ENCODE data around the gene AP5B1. TPM values are rescaled to one million over a fixed set of nuclear protein-coding genes. Genes with fewer than 3 reads are reported as not detected.
"Not testable (repeated sequence)": the region's sequence is repeated elsewhere in the genome, so short reads cannot be mapped to it uniquely, and the experiment has no call there.

The AP5B1 gene
- total RNA-seq, 1 donor from 2014 or later, result 8.6 TPM

DNA sequence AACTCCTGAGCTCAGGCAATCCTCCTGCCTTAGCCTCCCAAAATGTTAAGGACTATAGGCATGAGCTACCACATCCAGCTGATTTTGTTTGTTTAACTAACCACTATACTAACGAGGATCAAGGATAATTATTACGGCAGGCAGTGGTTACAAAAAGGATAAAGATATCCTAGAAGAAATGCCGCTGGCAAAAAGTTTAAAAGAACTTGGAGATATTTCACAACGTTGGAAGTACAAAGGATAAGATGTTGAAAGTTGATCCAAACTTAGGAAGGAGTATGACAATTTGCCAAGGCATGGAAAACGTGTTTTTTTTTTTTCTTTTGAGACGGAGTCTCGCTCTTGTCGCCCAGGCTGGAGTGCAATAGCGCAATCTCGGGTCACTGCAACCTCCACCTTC lies 13.4 kb downstream of the AP5B1 start:
- DNase-seq (ENCODE audit: low read depth, low spot score), result no peak

DNA sequence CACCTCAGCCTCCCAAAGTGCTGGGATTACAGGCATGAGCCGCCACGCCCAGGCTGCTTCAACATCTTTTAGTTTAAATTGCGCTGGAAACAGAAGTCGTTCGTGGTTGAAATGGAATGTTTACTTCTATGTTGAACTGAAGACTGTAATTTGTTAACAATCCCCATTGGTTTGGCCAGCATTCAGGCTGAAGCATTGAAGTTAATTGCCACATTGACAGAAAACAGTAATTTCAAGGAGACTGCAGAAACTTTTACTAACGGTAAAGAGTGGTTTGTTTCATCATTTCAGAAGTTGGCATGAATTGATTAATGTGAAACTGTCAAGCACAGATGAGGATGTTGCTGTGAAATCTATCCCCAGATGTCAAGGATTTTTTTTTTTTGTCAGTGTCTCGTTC lies 14.2 kb downstream of the AP5B1 start:
- no peak for DNase-seq (ENCODE audit: low read depth, low spot score)

DNA sequence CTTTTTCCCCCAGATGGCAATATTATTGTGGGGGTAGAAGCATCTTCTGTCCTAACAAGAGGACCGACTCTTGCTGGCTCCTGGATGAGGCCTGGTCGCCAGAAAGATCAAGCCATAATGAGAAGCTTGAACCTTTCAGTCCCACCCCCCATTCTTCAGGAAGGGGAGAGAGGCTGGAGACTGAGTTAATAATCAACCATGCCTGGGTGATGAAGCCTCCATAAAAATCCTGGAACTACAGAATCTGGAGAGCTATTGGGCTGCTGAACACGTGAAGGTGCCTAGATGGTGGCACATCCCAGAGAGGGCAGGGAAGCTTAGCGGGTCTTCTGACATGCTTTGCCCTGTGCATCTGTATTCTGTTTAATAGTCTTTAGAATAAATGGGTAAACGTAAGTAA lies 16.3 kb downstream of the AP5B1 start:
- DNase-seq (ENCODE audit: low read depth, low spot score), result no peak

DNA sequence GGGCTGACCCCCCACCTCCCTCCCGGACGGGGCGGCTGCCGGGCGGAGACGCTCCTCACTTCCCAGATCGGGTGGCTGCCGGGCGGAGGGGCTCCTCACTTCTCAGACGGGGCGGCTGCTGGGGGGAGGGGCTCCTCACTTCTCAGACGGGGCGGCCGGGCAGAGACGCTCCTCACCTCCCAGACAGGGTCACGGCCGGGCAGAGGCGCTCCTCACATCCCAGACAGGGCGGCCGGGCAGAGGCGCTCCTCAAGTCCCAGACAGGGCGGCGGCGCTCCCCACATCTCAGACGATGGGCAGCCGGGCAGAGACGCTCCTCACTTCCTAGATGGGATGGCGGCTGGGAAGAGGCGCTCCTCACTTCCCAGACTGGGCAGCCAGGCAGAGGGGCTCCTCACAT lies 18.0 kb downstream of the AP5B1 start:
- not testable (repeated sequence) for DNase-seq (ENCODE audit: low read depth, low spot score)

DNA sequence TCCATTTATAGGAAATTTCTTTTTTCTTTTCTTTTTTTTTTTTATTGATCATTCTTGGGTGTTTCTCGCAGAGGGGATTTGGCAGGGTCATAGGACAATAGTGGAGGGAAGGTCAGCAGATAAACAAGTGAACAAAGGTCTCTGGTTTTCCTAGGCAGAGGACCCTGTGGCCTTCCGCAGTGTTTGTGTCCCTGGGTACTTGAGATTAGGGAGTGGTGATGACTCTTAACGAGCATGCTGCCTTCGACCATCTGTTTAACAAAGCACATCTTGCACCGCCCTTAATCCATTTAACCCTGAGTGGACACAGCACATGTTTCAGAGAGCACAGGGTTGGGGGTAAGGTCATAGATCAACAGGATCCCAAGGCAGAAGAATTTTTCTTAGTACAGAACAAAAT lies 18.6 kb downstream of the AP5B1 start:
- DNase-seq (ENCODE audit: low read depth, low spot score), result not testable (repeated sequence)

DNA sequence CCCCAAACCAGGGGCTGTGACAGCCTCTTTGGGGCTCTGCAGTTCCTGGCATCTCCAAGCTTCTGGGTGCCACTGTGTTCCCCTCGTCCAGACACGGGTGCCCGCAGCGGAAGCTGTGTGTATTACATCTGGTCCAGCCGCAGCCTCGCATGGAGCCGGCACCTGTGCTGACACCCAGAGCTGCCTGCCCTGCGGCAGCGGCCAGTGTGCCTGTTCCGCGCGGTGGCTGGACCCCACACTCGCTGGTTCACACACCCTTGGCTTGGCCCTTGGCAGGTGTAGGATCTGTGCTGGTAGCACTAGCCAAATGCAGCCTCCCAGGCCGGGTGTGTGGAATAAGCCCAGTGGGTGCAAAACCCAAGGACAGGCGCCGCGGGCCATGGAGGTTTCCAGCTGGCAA lies 35.7 kb downstream of the AP5B1 start:
- DNase-seq (ENCODE audit: low read depth, low spot score), result no peak

DNA sequence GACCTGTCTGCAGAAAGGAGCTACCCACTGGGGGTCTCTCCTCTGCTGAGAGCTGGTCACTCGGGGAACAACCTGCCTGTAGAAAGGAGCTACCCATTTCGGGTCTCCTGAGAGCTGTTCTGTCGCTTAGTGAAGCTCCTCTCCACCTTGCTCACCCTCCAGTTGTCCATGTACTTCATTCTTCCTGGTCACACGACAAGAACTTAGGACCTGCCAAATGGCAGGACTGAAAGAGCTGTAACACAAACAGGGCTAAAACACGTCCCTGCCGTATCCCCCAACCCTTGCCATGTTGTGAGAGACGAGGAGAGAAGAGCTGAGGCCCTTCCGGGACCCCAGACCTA lies 36.1 kb downstream of the AP5B1 start:
- DNase-seq (ENCODE audit: low read depth, low spot score), result no peak

DNA sequence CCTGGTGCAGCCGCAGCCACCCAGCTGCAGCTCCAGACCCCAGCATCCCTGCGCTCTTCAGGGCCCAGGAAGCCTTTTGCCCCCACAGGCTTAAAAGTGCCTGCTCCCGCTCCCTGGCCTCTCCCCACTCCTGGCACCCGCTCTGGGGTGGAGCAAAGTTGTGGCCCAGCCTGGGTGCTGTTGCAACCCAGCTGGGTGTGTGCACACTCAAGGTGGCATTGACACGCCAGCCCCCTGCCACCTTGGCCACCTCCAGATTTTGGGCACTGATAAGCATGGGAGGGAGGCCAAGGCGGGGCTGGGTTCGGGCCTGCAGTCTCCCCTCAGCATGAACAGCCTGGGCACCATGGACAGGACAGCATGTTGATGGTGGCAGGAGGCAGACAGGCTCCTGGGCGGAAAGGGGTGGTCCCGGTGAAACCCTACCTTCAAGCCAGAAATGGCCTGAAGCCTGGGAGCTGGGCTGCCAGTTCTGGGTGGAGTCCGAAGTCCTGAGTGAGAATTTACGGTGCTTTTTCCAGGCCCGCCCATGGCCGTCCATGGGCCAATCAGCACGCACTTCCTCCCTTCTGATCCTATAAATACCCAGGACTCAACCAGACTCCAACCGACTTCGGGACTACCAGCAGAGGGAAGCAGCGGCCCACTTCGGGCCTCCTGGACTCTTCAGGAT lies 36.6 kb downstream of the AP5B1 start:
- DNase-seq (ENCODE audit: low read depth, low spot score), result no peak

DNA sequence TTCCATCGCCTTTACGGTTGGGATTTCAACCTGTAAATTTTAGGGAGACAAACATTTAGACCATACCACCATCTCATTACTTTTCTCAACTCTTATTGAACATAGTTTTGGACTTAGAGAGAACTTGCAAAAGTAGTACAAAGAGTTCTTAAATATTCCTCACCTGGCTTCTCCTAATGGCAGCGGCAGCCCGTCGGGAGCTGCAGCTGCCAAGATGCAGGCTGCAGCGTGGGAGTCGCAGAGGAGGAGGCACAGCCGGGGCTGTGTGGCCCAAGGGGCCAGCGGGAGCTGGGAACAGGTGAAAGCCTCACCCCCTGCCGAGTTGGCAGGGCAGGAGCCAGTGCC lies 37.1 kb downstream of the AP5B1 start:
- no peak for DNase-seq (ENCODE audit: low read depth, low spot score)

DNA sequence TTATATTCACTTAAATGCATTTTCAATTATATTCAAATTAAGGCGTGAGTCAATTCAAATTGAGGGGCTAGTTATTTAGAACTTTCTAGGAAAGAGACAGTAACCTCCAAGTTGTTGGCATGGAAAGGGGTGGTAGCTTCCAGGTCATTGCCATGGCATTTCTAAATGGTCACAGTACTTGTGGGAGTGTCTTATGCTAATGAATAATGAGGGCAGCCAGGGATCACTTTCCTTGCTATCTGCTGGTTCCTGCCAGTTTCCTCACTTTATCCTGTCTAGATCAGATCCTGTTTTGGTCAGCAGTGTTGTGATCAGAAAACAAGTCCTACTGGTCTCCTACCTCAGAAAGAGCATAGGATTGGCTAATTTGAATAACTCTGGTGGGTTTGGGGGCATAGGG lies 38.4 kb downstream of the AP5B1 start:
- DNase-seq (ENCODE audit: low read depth, low spot score), result no peak

DNA sequence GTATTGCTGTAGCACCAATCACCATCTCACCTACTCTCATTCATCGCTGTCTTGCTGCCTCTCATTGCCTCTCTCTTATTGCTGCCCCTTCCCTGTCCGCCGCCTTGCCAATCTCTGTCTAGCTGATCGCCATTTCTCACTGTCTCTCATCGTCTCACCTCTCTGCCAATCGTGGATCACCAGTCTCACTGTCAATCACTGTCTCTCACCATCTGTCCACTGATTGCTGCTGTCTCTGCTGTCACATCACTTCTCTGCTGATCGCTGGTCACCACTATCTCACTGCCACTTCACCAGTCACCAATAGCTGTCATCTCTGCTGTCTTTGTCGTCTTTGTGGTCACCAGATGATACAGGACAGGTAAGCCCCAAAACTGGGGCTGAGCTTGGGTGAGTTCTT lies 39.6 kb downstream of the AP5B1 start:
- DNase-seq (ENCODE audit: low read depth, low spot score), result no peak

DNA sequence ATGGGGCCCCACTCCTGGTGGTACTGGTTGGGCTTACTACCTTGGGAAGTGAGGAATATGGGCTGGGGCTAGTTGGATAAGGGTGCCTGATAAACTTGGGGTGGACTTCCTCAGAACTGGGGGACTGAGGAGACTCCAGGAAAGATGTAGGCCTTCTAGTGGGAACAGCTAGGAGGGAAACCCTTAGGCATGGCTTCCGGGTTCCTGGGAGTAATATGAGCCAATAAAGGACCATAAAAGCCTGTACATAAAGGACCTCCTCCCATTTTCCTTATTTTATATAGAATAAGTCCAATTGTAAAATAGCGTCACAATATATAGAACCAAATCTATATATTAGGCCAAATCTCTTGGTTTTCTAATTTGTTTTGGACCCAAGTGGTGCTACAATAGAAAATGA lies 41.8 kb downstream of the AP5B1 start:
- DNase-seq (ENCODE audit: low read depth, low spot score), result no peak

DNA sequence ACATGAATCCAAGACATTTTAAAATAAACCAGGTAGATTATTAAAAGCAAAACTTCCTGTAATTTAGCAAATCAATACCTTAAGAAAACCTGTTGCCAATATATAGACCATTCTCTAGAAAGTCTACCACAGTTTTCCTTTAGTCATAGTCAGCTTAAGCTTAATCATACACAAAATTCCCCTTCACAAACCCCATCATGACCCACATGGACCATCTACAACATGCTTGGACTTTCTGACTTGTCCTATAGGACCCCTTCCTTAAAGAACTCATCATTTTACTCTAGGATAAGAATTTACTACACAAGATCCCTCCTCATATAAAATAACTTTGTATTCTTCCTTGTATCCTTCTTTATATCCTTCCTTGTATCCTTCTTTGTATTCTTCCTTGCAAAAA lies 44.0 kb downstream of the AP5B1 start:
- no peak for DNase-seq (ENCODE audit: low read depth, low spot score)

DNA sequence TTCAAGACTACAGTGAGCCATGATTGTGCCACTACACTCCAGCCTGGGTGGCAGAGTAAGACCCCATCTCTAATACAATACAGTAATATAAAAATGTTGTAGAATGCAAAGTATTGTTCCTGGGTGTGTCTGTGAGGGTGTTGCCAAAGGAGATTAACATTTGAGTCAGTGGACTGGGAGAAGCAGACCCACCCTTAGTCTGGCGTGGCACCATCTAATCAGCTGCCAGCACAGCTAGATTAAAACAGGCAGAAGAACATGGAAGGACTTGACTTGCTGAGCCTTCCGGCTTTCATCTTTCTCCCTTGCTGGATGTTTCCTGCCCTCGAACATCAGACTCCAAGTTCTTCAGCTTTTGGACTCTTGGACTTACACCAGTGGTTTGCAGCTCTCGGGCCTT lies 45.7 kb downstream of the AP5B1 start:
- DNase-seq (ENCODE audit: low read depth, low spot score), result not testable (repeated sequence)

DNA sequence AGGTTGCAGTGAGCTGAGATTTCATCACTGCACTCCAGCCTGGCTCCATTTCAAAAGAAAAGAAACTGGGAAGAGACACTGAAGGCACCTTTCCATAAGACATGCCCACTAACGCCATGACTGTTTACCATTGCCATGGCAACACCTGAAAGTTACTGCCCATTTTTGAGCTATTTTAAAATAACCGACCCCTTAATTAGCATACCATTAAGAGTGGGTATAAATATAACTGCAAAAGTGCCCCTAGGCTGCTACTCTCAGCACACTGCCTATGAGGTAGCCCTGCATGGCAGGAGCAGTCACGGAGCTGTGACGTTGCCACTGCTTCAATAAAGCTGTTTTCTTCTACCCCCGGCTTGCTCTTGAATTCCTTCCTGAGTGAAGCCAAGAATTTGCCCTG lies 50.3 kb downstream of the AP5B1 start:
- no peak for DNase-seq (ENCODE audit: low read depth, low spot score)

DNA sequence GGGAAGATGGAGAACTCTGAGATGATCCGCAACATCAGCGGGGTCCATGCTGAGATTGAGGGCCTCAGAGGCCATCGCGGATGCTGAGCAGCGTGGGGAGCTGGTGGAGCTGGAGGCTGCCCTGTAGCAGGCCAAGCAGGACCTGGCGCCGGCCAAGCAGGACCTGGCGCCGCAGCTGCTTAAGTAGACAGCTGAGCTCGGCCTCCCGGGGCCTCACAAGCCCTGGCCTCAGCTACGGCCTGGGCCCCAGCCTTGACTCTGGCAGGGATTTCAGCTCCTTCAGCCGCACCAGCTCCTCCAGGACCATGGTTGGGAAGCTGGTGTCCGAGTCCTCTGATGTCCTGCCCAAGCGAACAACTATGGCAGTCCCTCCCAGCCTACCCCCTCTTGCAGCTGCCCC lies 52.9 kb downstream of the AP5B1 start:
- no peak for DNase-seq (ENCODE audit: low read depth, low spot score)

DNA sequence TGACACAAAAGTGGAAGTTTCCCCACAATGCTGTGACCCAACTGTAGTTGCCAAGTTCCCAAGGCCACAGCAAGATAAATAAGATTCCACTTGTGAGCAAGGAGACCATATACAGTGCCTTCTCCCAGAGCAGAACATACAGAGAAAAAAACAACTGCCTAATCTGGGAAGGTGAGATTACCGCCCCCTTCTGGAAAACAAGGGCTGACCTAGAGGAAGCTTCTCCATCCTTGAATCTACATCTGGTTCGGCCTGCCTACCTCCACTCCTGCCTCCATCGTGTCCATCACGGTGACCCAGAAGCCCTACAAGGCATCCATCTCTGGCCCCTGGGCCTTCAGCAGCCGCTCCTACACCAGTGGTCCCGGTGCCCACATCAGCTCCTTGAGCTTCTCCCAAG lies 54.1 kb downstream of the AP5B1 start:
- DNase-seq (ENCODE audit: low read depth, low spot score), result no peak

Other genes starting within 250 kb of the AP5B1 start
- gene LTBP3, start 222.6 kb downstream of the AP5B1 start, total RNA-seq, result 19.4 and 23.1 TPM in 2 replicates
- 50.5 and 52.6 TPM in 2 replicates for gene ZNRD2, start 210.5 kb downstream of the AP5B1 start, total RNA-seq
- 23.3 and 24.7 TPM in 2 replicates for gene FAM89B, start 208.4 kb downstream of the AP5B1 start, total RNA-seq
- gene EHBP1L1, start 204.9 kb downstream of the AP5B1 start, total RNA-seq, result 39.5 and 43.5 TPM in 2 replicates
- 0.04 and 0.13 TPM in 2 replicates for gene KCNK7, start 185.2 kb downstream of the AP5B1 start, total RNA-seq
- gene MAP3K11, start 166.8 kb downstream of the AP5B1 start, total RNA-seq, result 69.9 and 91.4 TPM in 2 replicates
- 14.3 and 17.7 TPM in 2 replicates for gene PCNX3, start 165.2 kb downstream of the AP5B1 start, total RNA-seq
- gene SIPA1, start 142.9 kb downstream of the AP5B1 start, total RNA-seq, result 45.3 and 63.5 TPM in 2 replicates
- 20.0 and 22.5 TPM in 2 replicates for gene RELA, start 118.1 kb downstream of the AP5B1 start, total RNA-seq
- gene KAT5, start 68.7 kb downstream of the AP5B1 start, total RNA-seq, result 35.5 and 37.7 TPM in 2 replicates
- gene RNASEH2C, start 60.2 kb downstream of the AP5B1 start, total RNA-seq, result 38.1 and 46.3 TPM in 2 replicates
- gene OVOL1, start 6.1 kb upstream of the AP5B1 start, total RNA-seq, result not detected in 2 replicates
- 0.14 and 0.79 TPM in 2 replicates for gene SNX32, start 53.0 kb upstream of the AP5B1 start, total RNA-seq
- gene CFL1, start 77.2 kb upstream of the AP5B1 start, total RNA-seq, result 1,363 and 1,402 TPM in 2 replicates
- 50.7 and 52.8 TPM in 2 replicates for gene MUS81, start 79.5 kb upstream of the AP5B1 start, total RNA-seq
- 23.9 and 32.8 TPM in 2 replicates for gene EFEMP2, start 91.8 kb upstream of the AP5B1 start, total RNA-seq
- gene CTSW, start 98.9 kb upstream of the AP5B1 start, total RNA-seq, result 0.07 TPM in 1 of 2 replicates, not detected in the other
- gene FIBP, start 107.5 kb upstream of the AP5B1 start, total RNA-seq, result 152 and 229 TPM in 2 replicates
- 105 and 129 TPM in 2 replicates for gene CCDC85B, start 109.7 kb upstream of the AP5B1 start, total RNA-seq
- gene FOSL1, start 119.4 kb upstream of the AP5B1 start, total RNA-seq, result 11.5 and 16.4 TPM in 2 replicates
- gene C11orf68, start 138.1 kb upstream of the AP5B1 start, total RNA-seq, result 15.2 and 17.3 TPM in 2 replicates
- 150 and 187 TPM in 2 replicates for gene DRAP1, start 138.4 kb upstream of the AP5B1 start, total RNA-seq
- not detected in 2 replicates for gene TSGA10IP, start 164.5 kb upstream of the AP5B1 start, total RNA-seq
- gene SART1, start 180.8 kb upstream of the AP5B1 start, total RNA-seq, result 52.8 and 60.4 TPM in 2 replicates
- 34.0 and 47.6 TPM in 2 replicates for gene EIF1AD, start 221.2 kb upstream of the AP5B1 start, total RNA-seq
- 38.8 and 45.2 TPM in 2 replicates for gene BANF1, start 221.5 kb upstream of the AP5B1 start, total RNA-seq
- 0.26 and 0.49 TPM in 2 replicates for gene CST6, start 231.0 kb upstream of the AP5B1 start, total RNA-seq
- gene CATSPER1, start 245.5 kb upstream of the AP5B1 start, total RNA-seq, result 0.11 and 0.20 TPM in 2 replicates